ENCODE results near the gene ANO6. TPM values are rescaled to one million over a fixed set of nuclear protein-coding genes. Genes with fewer than 3 reads are reported as not detected.
A peak's percentile ranks its signal among the peaks of the same experiment; 100 is the strongest.

ANO6 gene
- total RNA-seq, 3 donors from 2014 or later (not counting 1 experiment from before 2014, with no cell fraction given) = 26.6 to 31.0 (median 30.4) TPM

- Mint-ChIP-seq H3K27ac (no peak overlapping the region), H3K4me1 (peaks cover 8 to 12% of the 10 kb centered on the region in 2 donors), H3K9me3 (no peaks in the 10 kb centered on the region), H3K36me3 (peaks cover 1% of the 10 kb centered on the region), H3K27me3 (ENCODE audit: low read depth in 2 of 2) (no peaks in the 10 kb centered on the region), H3K4me3 (no peak overlapping the region)
- H3K9me3 ChIP-seq (ENCODE audit: control insufficient read depth, insufficient read depth, low read length) = peaks cover 2% of the 10 kb centered on the region
- TF ChIP-seq, protein P1, sequence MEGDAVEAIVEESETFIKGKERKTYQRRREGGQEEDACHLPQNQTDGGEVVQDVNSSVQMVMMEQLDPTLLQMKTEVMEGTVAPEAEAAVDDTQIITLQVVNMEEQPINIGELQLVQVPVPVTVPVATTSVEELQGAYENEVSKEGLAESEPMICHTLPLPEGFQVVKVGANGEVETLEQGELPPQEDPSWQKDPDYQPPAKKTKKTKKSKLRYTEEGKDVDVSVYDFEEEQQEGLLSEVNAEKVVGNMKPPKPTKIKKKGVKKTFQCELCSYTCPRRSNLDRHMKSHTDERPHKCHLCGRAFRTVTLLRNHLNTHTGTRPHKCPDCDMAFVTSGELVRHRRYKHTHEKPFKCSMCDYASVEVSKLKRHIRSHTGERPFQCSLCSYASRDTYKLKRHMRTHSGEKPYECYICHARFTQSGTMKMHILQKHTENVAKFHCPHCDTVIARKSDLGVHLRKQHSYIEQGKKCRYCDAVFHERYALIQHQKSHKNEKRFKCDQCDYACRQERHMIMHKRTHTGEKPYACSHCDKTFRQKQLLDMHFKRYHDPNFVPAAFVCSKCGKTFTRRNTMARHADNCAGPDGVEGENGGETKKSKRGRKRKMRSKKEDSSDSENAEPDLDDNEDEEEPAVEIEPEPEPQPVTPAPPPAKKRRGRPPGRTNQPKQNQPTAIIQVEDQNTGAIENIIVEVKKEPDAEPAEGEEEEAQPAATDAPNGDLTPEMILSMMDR (IDR thresholded peaks at IDR 0.05) = no peak
- 92% methylated on average over 2 of the region's 3 CpGs for WGBS (ENCODE audit: insufficient coverage)
- ATAC-seq (peak in 2 of 3 donors; percentile 30 to 52), DNase-seq (no peak)
- no peaks in the 10 kb centered on the region for H3K4me1 ChIP-seq (ENCODE audit: control insufficient read depth, insufficient read depth, low read length)
- intact Hi-C loops (cut with micrococcal nuclease) = no loop called here
- H3K27me3 ChIP-seq (ENCODE audit: control insufficient read depth, insufficient read depth, low read length) = no peaks in the 10 kb centered on the region
- H3K4me3 ChIP-seq (ENCODE audit: low read length) = no peak overlapping the region
- H3K27ac ChIP-seq (ENCODE audit: low read length) = no peak overlapping the region
- no peaks in the 10 kb centered on the region for H3K36me3 ChIP-seq (ENCODE audit: control insufficient read depth, insufficient read depth, low read length)
Observed at GRCh38 chr12:45435945-45436710, 220.2 kb downstream of the ANO6 start.

DNA sequence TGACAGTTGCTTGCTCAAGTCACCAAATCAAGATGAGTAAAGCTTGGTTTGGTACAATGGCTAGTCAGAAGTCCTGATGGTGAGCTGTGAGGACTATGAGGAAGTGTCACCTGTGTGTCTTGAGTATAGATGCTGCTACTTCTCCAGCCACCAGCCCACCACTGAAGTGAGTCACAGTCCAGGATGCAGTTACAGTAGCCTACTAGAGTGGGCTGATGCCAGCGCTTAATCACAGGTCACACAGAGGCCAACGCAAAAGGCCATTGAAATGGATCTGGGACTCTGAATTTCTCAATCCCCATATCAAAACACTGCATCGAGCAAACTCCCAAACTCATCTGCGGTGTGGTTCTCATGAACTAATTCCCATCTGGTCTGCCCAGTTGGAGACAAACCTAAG, 223.1 kb downstream of the ANO6 start:
- Mint-ChIP-seq H3K4me3 (no peak overlapping the region), H3K36me3 (peaks cover 13% of the 10 kb centered on the region)
- no peak for ATAC-seq

GRCh38 chr12:45446013-45446412, 230.1 kb downstream of the ANO6 start:
- H3K9me3 ChIP-seq (ENCODE audit: control insufficient read depth, insufficient read depth, low read length) = peaks cover 9% of the 10 kb centered on the region
- Mint-ChIP-seq H3K27ac (no peak overlapping the region), H3K36me3 (peaks cover 45% of the 10 kb centered on the region), H3K27me3 (ENCODE audit: low read depth in 2 of 2) (peaks cover 7% of the 10 kb centered on the region in 2 donors), H3K4me1 (peaks cover 9 to 14% of the 10 kb centered on the region in 2 donors), H3K4me3 (no peak overlapping the region), H3K9me3 (peaks cover 10 to 16% of the 10 kb centered on the region in 2 donors)
- H3K27ac ChIP-seq (ENCODE audit: low read length) = no peak overlapping the region
- TF ChIP-seq, protein P1 (IDR thresholded peaks at IDR 0.05) = no peak
- no peaks in the 10 kb centered on the region for H3K27me3 ChIP-seq (ENCODE audit: control insufficient read depth, insufficient read depth, low read length)
- H3K4me1 ChIP-seq (ENCODE audit: control insufficient read depth, insufficient read depth, low read length) = no peaks in the 10 kb centered on the region
- no peak for DNase-seq
- intact Hi-C loops (cut with micrococcal nuclease) = no loop called here
- H3K36me3 ChIP-seq (ENCODE audit: control insufficient read depth, insufficient read depth, low read length) = no peaks in the 10 kb centered on the region
- 88% methylated on average over 1 of the region's 1 CpG for WGBS (ENCODE audit: insufficient coverage)
- ATAC-seq = no peak
- no peak overlapping the region for H3K4me3 ChIP-seq (ENCODE audit: low read length)

More for the DNA sequence above, 223.1 kb downstream of the ANO6 start:
- Histone ChIP-seq H3K9me3 (ENCODE audit: control insufficient read depth, insufficient read depth, low read length) (peaks cover 9% of the 10 kb centered on the region), H3K27me3 (ENCODE audit: control insufficient read depth, insufficient read depth, low read length) (no peaks in the 10 kb centered on the region), H3K36me3 (ENCODE audit: control insufficient read depth, insufficient read depth, low read length) (no peaks in the 10 kb centered on the region), H3K4me3 (ENCODE audit: low read length) (no peak overlapping the region), H3K27ac (ENCODE audit: low read length) (no peak overlapping the region), H3K4me1 (ENCODE audit: control insufficient read depth, insufficient read depth, low read length) (no peaks in the 10 kb centered on the region)
- no peak for DNase-seq
- over 99% methylated on average over 4 of the region's 4 CpGs for WGBS (ENCODE audit: insufficient coverage)
- intact Hi-C loops (cut with micrococcal nuclease) = no loop called here
- Mint-ChIP-seq H3K27me3 (ENCODE audit: low read depth in 2 of 2) (no peaks in the 10 kb centered on the region), H3K9me3 (peaks cover 2 to 4% of the 10 kb centered on the region in 2 donors), H3K27ac (no peak overlapping the region), H3K4me1 (peaks cover 0 to 6% of the 10 kb centered on the region in 2 donors)
- TF ChIP-seq, protein P1 (IDR thresholded peaks at IDR 0.05) = no peak
